ENCODE results near the gene CSRNP2.

- TF ChIP-seq POLR2A (IDR thresholded peaks at IDR 0.05; ENCODE audit: extremely low read depth, insufficient read length) (no peak), CTCF (IDR thresholded peaks at IDR 0.05; ENCODE audit: low read depth, low read length) (no peak), MAX (IDR thresholded peaks at IDR 0.05; ENCODE audit: low read depth, low read length) (no peak), MYC (IDR thresholded peaks at IDR 0.05; ENCODE audit: low read depth, low read length) (no peak)
Measured at GRCh38 chr12:51018956-51019355, 64.4 kb downstream of the CSRNP2 start.

Data from NB4 (cell line).